ENCODE data around the gene SKI.

The SKI gene

GRCh38 chr1:2354511-2355372 is 126.6 kb downstream of the SKI start:
- DNase-seq (ENCODE audit: low read depth): no peak
- H3K4me3 ChIP-seq (ENCODE audit: control insufficient read depth, low read depth, low read length): no peak overlapping the region
- no peak for TF ChIP-seq CTCF (IDR thresholded peaks at IDR 0.05; ENCODE audit: control insufficient read depth, insufficient read depth, low read depth, low read length, missing control alignments)

DNA sequence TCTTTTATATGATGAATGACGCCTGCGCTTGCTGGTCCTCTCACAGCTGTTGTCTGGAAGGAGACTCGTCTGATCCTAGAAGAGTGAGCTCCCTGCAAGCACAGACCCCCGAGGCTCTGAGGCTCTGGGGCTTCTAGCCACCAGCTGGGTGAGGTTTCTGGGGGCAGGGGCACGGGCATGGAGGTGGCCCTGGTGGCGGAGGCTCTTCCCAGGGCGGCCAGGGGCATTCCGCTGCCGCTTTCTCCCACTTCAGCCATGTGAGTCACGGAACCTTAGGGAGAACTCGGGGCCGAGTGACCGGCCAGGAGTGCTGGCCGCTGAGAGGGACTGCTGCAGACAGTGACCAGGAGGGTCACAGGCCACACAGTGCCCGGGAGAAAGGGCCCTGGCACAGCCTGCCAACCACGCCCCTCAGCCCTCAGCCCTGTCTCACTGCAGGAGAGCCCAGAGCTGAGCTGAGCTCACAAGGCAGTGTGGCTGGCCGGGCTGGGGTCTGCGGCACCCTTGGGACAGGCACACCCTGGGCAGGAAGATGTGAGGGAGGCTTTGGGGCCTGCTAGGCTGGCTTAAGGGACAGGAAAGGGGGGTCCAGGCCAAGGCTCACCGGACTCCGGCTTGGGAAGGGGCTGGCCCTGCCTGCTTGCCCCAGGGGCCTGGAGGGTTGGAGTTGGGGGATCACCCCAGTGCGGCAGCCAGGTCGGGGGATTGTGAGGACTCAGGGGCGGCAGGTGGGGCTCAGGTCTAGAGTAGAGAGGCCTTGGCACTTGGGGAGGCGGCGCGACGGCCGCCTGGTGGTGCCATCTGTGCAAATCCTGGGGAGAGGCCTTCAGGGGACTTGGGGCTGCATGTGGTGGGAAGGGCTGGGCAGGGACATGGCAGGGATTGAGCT is 127.5 kb downstream of the SKI start:
- TF ChIP-seq CTCF (IDR thresholded peaks at IDR 0.05; ENCODE audit: control insufficient read depth, insufficient read depth, low read depth, low read length, missing control alignments): no peak
- DNase-seq (ENCODE audit: low read depth): no peak
- H3K4me3 ChIP-seq (ENCODE audit: control insufficient read depth, low read depth, low read length): no peak overlapping the region

- no peak for TF ChIP-seq CTCF (IDR thresholded peaks at IDR 0.05; ENCODE audit: control insufficient read depth, insufficient read depth, low read depth, low read length, missing control alignments)
- no peak for DNase-seq (ENCODE audit: low read depth)
- H3K4me3 ChIP-seq (ENCODE audit: control insufficient read depth, low read depth, low read length): no peak overlapping the region
Measured at GRCh38 chr1:2356401-2356800, 128.3 kb downstream of the SKI start.

DNA sequence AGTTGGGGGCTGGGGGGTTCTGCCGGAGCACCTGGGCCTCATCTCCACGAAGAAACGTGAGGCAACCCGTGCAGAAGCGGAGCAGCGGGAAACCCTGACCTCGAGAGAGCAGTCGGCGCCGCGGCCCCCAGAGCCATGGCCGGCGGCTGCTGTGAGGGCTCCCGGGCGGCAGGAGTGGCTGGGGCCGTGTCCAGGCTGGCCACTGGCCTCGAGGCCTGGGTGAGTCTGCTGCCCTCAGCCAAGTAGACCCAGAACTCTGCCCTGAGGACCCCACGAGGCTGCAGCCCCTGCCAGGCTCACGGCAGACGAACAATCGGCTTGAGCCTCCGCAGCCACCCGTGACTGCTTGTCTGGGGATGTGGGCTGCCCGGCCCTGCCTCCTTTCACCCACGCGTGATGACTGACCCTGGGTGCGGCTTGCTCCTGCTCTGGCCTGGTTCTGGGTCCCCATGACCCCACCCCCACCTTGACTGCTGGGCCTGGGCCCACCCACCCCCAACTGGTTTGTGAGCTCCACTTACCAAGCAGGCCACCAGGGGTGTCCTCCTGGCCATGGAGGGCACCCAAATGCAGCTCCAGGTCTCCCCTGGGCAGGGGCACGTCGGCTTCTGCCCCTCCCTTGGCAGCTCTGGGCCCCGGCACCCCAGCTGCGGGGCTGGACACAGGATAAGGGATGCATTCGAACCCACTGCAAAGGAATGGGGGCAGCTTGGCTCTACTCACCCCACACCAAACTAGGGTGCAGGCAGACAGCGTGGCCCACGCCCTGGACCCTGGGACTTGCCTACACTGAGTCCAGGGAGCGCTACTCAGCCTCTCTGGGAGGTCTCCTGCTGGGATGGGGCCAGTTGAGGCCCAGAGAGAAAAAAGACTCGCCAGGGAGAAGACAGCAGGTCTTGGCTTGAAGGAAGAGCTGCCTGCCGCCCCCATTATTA is 129.1 kb downstream of the SKI start:
- DNase-seq (ENCODE audit: low read depth): no peak
- H3K4me3 ChIP-seq (ENCODE audit: control insufficient read depth, low read depth, low read length): no peak overlapping the region
- no peak for TF ChIP-seq CTCF (IDR thresholded peaks at IDR 0.05; ENCODE audit: control insufficient read depth, insufficient read depth, low read depth, low read length, missing control alignments)

GRCh38 chr1:2358072-2358471 is 130.0 kb downstream of the SKI start:
- no peak for TF ChIP-seq CTCF (IDR thresholded peaks at IDR 0.05; ENCODE audit: control insufficient read depth, insufficient read depth, low read depth, low read length, missing control alignments)
- DNase-seq (ENCODE audit: low read depth): no peak
- H3K4me3 ChIP-seq (ENCODE audit: control insufficient read depth, low read depth, low read length): no peak overlapping the region

Data from AG09309 (cell line).